Progenitor cell of endocrine pancreas (in vitro differentiated cells): ENCODE results near the gene CDC42BPA. TPM values are rescaled to one million over a fixed set of nuclear protein-coding genes. Genes with fewer than 3 reads are reported as not detected.
A peak's percentile ranks its signal among the peaks of the same experiment; 100 is the strongest.

ENCODE experiments used
- DNase-seq: peaks from one replicate; pipeline ENCODE4 v3.0.0; 2021; ENCODE audit warnings: low spot score; ENCODE audit not compliant: unreplicated experiment
- H3K27ac Mint-ChIP-seq: 2 replicates; pipeline ENCODE4 v1.8.0; 2021; ENCODE audit warnings: mild to moderate bottlenecking, moderate library complexity, mixed read lengths
- H3K27me3 Mint-ChIP-seq: 2 replicates; pipeline ENCODE4 v1.8.0; 2021; ENCODE audit warnings: mixed read lengths
- H3K36me3 Mint-ChIP-seq: 2 replicates; pipeline ENCODE4 v1.8.0; 2022; ENCODE audit warnings: mixed read lengths; ENCODE audit not compliant: insufficient read depth
- H3K4me1 Mint-ChIP-seq: 2 replicates; pipeline ENCODE4 v1.8.0; 2021; ENCODE audit warnings: low read depth, mixed read lengths
- H3K4me3 Mint-ChIP-seq: 2 replicates; pipeline ENCODE4 v1.8.0; 2021; ENCODE audit warnings: low read depth, mild to moderate bottlenecking, moderate library complexity, mixed read lengths
- H3K9me3 Mint-ChIP-seq: 2 replicates; pipeline ENCODE4 v1.8.0; 2021; ENCODE audit warnings: low read depth, mixed read lengths
- total RNA-seq: library from RNA; stranded (reverse); gene quantifications from 2 replicates; pipeline ENCODE4 v1.2.1, GENCODE V29; 2021
- TF ChIP-seq, protein P1 (sequence below): fragments of 200-600 bp; sonication (generic); IDR thresholded peaks from one replicate; pipeline ENCODE4 v1.5.0; 2021; ENCODE audit warnings: antibody characterized with exemption, mild to moderate bottlenecking; ENCODE audit not compliant: unreplicated experiment

CDC42BPA gene
- total RNA-seq, 1 donor from 2014 or later, result 32.7 TPM

DNA sequence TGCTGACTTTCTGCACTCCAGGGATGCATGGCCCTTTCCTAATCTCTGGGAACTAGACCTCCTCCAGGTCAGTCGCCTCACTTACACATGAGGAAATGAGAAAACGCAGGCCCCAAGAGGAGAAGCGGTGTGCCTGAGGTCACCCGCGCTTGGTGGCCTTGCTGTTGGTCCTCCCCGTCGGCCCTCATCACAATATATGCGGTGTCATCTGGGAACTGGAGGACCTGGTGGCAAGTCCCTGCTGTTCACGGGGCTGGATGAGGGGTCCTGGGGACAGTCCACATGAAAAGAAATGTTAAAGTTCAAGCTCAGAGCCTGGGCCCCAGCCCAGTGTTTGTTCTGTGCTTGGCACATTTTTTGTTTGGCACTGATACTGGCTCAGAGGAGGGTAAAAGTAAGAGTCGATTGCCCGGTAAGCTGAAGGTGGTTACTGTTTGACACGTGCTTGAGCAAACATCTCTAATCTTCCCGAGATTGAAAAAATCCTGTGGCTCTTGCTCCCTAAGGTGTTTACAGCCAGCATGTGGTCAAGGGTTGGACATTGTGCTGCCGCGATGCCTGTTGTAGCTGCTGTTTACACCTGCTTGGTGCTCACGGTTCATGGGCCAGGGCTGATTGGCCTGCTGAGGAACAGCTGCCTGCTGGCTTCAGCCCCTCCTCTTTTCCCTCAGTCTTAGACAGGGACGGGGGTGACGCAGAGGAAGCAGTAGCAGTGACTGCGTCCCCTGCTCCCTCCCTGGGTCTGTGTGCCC lies 373.0 kb downstream of the CDC42BPA start:
- Mint-ChIP-seq H3K27ac (peak overlapping the region; percentile 96), H3K36me3 (peaks cover 3% of the 10 kb centered on the region), H3K27me3 (no peaks in the 10 kb centered on the region), H3K9me3 (no peaks in the 10 kb centered on the region), H3K4me1 (peaks cover 47% of the 10 kb centered on the region), H3K4me3 (peak overlapping the region; percentile 35)
- TF ChIP-seq, protein P1, sequence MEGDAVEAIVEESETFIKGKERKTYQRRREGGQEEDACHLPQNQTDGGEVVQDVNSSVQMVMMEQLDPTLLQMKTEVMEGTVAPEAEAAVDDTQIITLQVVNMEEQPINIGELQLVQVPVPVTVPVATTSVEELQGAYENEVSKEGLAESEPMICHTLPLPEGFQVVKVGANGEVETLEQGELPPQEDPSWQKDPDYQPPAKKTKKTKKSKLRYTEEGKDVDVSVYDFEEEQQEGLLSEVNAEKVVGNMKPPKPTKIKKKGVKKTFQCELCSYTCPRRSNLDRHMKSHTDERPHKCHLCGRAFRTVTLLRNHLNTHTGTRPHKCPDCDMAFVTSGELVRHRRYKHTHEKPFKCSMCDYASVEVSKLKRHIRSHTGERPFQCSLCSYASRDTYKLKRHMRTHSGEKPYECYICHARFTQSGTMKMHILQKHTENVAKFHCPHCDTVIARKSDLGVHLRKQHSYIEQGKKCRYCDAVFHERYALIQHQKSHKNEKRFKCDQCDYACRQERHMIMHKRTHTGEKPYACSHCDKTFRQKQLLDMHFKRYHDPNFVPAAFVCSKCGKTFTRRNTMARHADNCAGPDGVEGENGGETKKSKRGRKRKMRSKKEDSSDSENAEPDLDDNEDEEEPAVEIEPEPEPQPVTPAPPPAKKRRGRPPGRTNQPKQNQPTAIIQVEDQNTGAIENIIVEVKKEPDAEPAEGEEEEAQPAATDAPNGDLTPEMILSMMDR, result no peak
- DNase-seq, result no peak

GRCh38 chr1:226943927-226944326 lies 374.4 kb downstream of the CDC42BPA start:
- H3K4me3 Mint-ChIP-seq, result no peak overlapping the region
- DNase-seq, result no peak
- H3K4me1 Mint-ChIP-seq, result peaks cover 48% of the 10 kb centered on the region
- no peaks in the 10 kb centered on the region for H3K27me3 Mint-ChIP-seq
- TF ChIP-seq, protein P1, result no peak
- peaks cover 3% of the 10 kb centered on the region for H3K36me3 Mint-ChIP-seq
- H3K9me3 Mint-ChIP-seq, result no peaks in the 10 kb centered on the region
- peak overlapping the region; percentile 96 for H3K27ac Mint-ChIP-seq

GRCh38 chr1:226943156-226943555 lies 375.1 kb downstream of the CDC42BPA start:
- peaks cover 3% of the 10 kb centered on the region for H3K36me3 Mint-ChIP-seq
- TF ChIP-seq, protein P1, result no peak
- peak overlapping the region; percentile 5 for H3K4me3 Mint-ChIP-seq
- H3K27ac Mint-ChIP-seq, result peak overlapping the region; percentile 71
- H3K9me3 Mint-ChIP-seq, result no peaks in the 10 kb centered on the region
- no peak for DNase-seq
- peaks cover 55% of the 10 kb centered on the region for H3K4me1 Mint-ChIP-seq
- no peaks in the 10 kb centered on the region for H3K27me3 Mint-ChIP-seq

DNA sequence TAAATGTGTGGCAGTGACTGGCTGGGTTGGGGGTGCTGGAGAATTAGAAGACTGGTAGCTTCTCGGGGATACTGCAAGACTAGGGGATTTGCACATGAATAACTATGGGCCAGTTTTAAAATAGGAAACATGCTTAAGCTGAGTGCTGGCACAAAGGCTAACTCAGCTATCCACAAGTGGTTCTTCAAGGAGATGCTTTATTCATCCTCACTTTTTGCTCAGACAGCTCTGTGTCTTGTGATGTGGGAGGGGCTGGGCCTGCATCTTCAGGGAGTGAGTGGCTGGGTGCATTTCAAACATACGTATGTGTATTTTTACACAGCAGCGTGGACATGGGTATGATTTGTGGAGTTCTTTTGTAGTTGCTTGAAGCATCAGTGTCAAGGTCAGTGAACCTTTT lies 375.9 kb downstream of the CDC42BPA start:
- H3K9me3 Mint-ChIP-seq, result no peaks in the 10 kb centered on the region
- peaks cover 57% of the 10 kb centered on the region for H3K4me1 Mint-ChIP-seq
- peak overlapping the region; percentile 55 for H3K27ac Mint-ChIP-seq
- no peaks in the 10 kb centered on the region for H3K27me3 Mint-ChIP-seq
- H3K4me3 Mint-ChIP-seq, result no peak overlapping the region
- H3K36me3 Mint-ChIP-seq, result peaks cover 4% of the 10 kb centered on the region
- no peak for DNase-seq
- TF ChIP-seq, protein P1, result no peak

DNA sequence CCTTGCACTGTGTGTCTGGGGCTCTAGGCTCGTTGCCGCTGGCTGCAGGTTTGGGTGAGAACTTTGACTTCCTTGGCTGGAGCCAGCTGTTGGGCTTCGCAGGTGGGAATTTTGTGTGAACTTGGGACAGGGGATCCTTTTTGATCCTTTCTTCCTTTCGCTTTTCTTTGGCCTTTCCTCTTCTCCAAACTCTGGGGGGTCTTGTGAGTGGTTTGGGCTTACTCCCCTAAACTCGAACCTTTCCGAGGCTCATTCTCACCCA lies 377.6 kb downstream of the CDC42BPA start:
- Mint-ChIP-seq H3K27ac (no peak overlapping the region), H3K36me3 (peaks cover 6% of the 10 kb centered on the region), H3K4me3 (peak overlapping the region; percentile 80), H3K27me3 (no peaks in the 10 kb centered on the region), H3K4me1 (peaks cover 42% of the 10 kb centered on the region), H3K9me3 (no peaks in the 10 kb centered on the region)
- TF ChIP-seq, protein P1, result no peak
- DNase-seq, result no peak
